ENCODE results near the gene RNU7-1. TPM values are rescaled to one million over a fixed set of nuclear protein-coding genes. Genes with fewer than 3 reads are reported as not detected.

The RNU7-1 gene
- polyA plus RNA-seq, 3 donors = not detected

GRCh38 chr12:6935371-6936193, 8.0 kb upstream of the RNU7-1 start:
- WGBS, 3 donors = 36 to 81% (median 52%) methylated on average over 14 of the region's 14 CpGs

GRCh38 chr12:6936194-6936635, 7.4 kb upstream of the RNU7-1 start:
- no peak overlapping the region for H3K27ac ChIP-seq (ENCODE audit: low read depth, low read length)
- WGBS, 3 donors = 65 to 84% (median 67%) methylated on average over 3 of the region's 3 CpGs

More at GRCh38 chr12:6935371-6936193, 8.0 kb upstream of the RNU7-1 start:
- H3K27ac ChIP-seq (ENCODE audit: low read depth, low read length) = no peak overlapping the region

DNA sequence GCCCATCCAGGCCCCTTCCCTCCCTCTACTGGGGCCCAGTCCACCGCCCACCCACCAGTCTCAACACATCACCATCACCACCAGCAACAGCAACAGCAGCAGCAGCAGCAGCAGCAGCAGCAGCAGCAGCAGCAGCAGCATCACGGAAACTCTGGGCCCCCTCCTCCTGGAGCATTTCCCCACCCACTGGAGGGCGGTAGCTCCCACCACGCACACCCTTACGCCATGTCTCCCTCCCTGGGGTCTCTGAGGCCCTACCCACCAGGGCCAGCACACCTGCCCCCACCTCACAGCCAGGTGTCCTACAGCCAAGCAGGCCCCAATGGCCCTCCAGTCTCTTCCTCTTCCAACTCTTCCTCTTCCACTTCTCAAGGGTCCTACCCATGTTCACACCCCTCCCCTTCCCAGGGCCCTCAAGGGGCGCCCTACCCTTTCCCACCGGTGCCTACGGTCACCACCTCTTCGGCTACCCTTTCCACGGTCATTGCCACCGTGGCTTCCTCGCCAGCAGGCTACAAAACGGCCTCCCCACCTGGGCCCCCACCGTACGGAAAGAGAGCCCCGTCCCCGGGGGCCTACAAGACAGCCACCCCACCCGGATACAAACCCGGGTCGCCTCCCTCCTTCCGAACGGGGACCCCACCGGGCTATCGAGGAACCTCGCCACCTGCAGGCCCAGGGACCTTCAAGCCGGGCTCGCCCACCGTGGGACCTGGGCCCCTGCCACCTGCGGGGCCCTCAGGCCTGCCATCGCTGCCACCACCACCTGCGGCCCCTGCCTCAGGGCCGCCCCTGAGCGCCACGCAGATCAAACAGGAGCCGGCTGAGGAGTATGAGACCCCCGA, 6.8 kb upstream of the RNU7-1 start:
- H3K27ac ChIP-seq (ENCODE audit: low read depth, low read length) = peak overlapping the region; percentile 21
- WGBS, 3 donors = 20 to 30% (median 29%) methylated on average over 33 to 36 of the region's 36 CpGs

GRCh38 chr12:6937481-6938352, 5.9 kb upstream of the RNU7-1 start:
- H3K27ac ChIP-seq (ENCODE audit: low read depth, low read length) = peak overlapping the region; percentile 21
- WGBS, 3 donors = 1 to 3% (median 1%) methylated on average over 73 to 80 of the region's 80 CpGs

DNA sequence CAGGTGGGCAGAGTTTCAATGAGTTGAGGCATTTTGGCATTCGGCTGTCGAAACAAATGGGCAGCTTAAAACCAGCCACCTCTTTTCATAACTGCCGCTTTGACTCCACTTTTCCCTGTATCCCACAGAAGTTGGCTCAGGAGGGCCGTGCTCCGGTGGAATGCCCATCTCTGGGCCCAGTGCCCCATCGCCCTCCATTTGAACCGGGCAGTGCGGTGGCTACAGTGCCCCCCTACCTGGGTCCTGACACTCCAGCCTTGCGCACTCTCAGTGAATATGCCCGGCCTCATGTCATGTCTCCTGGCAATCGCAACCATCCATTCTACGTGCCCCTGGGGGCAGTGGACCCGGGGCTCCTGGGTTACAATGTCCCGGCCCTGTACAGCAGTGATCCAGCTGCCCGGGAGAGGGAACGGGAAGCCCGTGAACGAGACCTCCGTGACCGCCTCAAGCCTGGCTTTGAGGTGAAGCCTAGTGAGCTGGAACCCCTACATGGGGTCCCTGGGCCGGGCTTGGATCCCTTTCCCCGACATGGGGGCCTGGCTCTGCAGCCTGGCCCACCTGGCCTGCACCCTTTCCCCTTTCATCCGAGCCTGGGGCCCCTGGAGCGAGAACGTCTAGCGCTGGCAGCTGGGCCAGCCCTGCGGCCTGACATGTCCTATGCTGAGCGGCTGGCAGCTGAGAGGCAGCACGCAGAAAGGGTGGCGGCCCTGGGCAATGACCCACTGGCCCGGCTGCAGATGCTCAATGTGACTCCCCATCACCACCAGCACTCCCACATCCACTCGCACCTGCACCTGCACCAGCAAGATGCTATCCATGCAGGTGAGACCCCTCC, 5.0 kb upstream of the RNU7-1 start:
- H3K27ac ChIP-seq (ENCODE audit: low read depth, low read length) = no peak overlapping the region
- 77 to 81% (median 79%) methylated on average over 31 to 32 of the region's 32 CpGs for WGBS, 3 donors

- WGBS, 3 donors = 54 to 75% (median 64%) methylated on average over 2 of the region's 2 CpGs
- H3K27ac ChIP-seq (ENCODE audit: low read depth, low read length) = no peak overlapping the region
These were observed 4.5 kb upstream of the RNU7-1 start for GRCh38 chr12:6939191-6939540.

DNA sequence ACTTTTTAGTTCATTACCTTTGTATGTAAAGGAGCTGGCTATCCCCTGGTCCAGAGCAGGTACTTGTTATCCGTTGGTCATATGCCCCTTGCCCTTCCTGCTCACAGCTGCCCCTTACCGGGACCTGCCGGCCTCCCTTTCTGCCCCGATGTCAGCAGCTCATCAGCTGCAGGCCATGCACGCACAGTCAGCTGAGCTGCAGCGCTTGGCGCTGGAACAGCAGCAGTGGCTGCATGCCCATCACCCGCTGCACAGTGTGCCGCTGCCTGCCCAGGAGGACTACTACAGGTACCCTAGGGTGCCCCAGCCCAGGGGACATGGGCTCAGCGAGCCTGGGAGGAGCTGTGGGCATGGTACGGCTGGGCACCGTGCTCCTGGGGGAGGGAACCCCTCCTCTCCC, 2.3 kb upstream of the RNU7-1 start:
- 81 to 92% (median 82%) methylated on average over 12 of the region's 12 CpGs for WGBS, 3 donors
- no peak overlapping the region for H3K27ac ChIP-seq (ENCODE audit: low read depth, low read length)

DNA sequence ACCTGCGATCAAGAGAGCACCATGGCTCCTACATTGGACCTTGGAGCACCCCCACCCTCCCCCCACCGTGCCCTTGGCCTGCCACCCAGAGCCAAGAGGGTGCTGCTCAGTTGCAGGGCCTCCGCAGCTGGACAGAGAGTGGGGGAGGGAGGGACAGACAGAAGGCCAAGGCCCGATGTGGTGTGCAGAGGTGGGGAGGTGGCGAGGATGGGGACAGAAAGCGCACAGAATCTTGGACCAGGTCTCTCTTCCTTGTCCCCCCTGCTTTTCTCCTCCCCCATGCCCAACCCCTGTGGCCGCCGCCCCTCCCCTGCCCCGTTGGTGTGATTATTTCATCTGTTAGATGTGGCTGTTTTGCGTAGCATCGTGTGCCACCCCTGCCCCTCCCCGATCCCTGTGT, 1.8 kb upstream of the RNU7-1 start:
- 67 to 85% (median 84%) methylated on average over 12 of the region's 12 CpGs for WGBS, 3 donors
- H3K27ac ChIP-seq (ENCODE audit: low read depth, low read length) = no peak overlapping the region

DNA sequence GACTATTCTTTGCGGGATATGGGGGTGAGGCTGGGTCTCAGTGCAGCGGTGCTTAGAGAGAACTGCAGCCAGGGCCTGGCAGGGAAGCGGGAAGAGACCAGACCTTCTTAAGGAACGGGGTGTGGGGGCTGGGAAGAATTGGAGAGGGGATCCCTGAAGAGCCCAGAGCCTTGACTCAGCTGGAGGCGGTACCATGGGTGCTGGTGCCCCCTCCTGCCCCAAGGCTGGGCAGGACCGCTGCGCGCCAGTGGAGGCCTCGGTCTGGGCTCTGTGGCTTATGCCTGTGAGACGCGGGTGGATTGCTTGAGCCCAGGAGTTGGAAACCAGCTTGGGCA, 1.3 kb upstream of the RNU7-1 start:
- no peak overlapping the region for H3K27ac ChIP-seq (ENCODE audit: low read depth, low read length)
- 81 to 86% (median 83%) methylated on average over 9 to 11 of the region's 11 CpGs for WGBS, 3 donors

- 1% methylated on average over 13 of the region's 13 CpGs for WGBS, 3 donors
- H3K27ac ChIP-seq (ENCODE audit: low read depth, low read length) = peak overlapping the region; percentile 63
These were observed 261 bp upstream of the RNU7-1 start for GRCh38 chr12:6943389-6943721.

GRCh38 chr12:6944381-6945186, 968 bp downstream of the RNU7-1 start:
- peak overlapping the region; percentile 97 for H3K27ac ChIP-seq (ENCODE audit: low read depth, low read length)
- WGBS, 3 donors = 2 to 3% (median 3%) methylated on average over 48 of the region's 48 CpGs

GRCh38 chr12:6945613-6946012, 2.0 kb downstream of the RNU7-1 start:
- 43 to 78% (median 73%) methylated on average over 10 to 11 of the region's 11 CpGs for WGBS, 3 donors
- no peak overlapping the region for H3K27ac ChIP-seq (ENCODE audit: low read depth, low read length)

DNA sequence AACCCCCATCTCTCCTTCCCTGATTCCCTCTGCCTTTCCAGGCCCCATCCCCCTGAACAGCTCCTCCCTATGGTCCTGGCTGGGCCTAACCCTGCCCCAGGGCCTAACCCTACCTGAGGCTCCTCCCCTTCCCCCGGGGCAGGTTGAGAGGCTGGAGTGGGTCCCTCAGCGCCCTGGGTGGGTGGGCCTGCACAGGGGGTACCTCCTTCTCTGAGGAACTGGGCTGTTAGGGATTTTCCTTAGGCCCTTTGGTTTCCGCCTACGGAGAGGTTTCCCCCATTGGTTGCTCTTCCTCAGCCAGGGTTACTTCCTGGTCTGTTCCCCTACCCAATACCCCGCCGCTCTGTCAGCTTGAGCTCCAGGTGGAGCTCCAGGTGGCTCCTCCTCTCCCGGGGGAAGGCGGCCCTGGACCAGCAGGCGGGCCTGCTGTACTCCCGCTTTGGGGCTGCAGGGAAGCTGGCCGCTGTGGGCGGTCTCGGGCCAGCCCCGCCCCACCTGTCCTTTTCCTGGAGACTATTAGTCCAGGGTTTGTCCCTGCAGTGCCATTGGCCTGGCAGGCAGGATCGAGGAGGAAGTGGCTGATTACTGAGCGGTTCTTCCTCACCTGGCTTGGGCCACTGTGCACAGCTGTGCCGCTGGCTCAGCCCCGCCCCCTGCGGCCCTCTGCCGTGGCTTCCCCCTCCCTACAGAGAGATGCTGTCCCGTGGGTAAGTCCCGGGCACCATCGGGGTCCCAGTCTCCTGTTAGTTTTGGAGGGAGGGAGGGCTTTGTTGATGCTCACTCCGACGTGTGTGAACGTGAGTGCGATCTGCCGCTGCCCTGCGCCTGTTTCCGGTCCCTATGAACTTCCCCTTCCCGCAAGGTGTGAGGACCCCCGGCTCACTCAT, 2.7 kb downstream of the RNU7-1 start:
- 8 to 33% (median 27%) methylated on average over 32 of the region's 32 CpGs for WGBS, 3 donors
- H3K27ac ChIP-seq (ENCODE audit: low read depth, low read length) = no peak overlapping the region

GRCh38 chr12:6946920-6947374, 3.3 kb downstream of the RNU7-1 start:
- H3K27ac ChIP-seq (ENCODE audit: low read depth, low read length) = no peak overlapping the region
- WGBS, 3 donors = 39 to 81% (median 69%) methylated on average over 8 of the region's 8 CpGs

GRCh38 chr12:6947615-6948014, 4.0 kb downstream of the RNU7-1 start:
- no peak overlapping the region for H3K27ac ChIP-seq (ENCODE audit: low read depth, low read length)
- 82 to 91% (median 88%) methylated on average over 8 of the region's 8 CpGs for WGBS, 3 donors

DNA sequence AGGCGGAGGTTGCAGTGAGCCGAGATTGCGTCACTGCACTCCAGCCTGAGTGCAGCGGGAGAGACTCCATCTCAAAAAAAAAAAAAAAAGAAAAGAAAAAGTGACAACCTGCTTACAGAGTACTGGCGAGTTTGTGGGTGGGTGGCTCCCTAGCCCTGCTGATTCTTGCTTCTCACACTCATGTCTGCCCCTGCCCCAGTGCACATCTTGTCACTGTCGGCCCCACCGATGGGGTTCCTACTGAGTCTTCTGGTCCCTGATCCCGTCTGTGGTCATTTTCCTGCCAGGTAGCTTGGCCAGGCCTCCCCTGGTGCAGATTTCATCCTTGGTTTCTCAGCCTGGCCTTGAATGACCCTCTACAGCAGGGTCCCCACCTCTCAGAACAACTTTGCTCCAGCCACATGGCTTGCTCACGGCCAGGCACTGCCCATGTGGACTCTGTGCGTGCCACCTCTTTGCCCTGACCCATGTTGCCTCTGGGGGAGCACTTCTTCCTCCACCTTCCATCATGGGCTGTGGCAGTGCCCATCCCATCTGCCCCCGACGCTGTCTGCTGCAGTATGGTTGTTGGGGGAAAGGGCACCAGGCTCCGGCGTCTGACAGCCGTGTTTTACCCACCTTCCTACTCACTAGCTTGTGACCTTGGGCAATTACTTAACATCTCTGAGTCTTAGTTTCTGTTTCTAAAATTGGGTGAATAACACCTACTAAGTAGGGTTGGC, 5.4 kb downstream of the RNU7-1 start:
- H3K27ac ChIP-seq (ENCODE audit: low read depth, low read length) = no peak overlapping the region
- 69 to 73% (median 72%) methylated on average over 15 of the region's 15 CpGs for WGBS, 3 donors

Measured in adipose tissue (tissue), 3 donors.